HG02870 (cell line): ENCODE measurements around the gene NFATC2.
A peak's percentile ranks its signal among the peaks of the same experiment; 100 is the strongest.
"Not testable (repeated sequence)": the region's sequence is repeated elsewhere in the genome, so short reads cannot be mapped to it uniquely, and the experiment has no call there.

Source experiments
- ATAC-seq: cut with Tn5 transposase; IDR thresholded peaks from one replicate; pipeline ENCODE4 v1.9.1; 2021; ENCODE audit warnings: mild to moderate bottlenecking, moderate library complexity; ENCODE audit not compliant: unreplicated experiment

The NFATC2 gene

DNA sequence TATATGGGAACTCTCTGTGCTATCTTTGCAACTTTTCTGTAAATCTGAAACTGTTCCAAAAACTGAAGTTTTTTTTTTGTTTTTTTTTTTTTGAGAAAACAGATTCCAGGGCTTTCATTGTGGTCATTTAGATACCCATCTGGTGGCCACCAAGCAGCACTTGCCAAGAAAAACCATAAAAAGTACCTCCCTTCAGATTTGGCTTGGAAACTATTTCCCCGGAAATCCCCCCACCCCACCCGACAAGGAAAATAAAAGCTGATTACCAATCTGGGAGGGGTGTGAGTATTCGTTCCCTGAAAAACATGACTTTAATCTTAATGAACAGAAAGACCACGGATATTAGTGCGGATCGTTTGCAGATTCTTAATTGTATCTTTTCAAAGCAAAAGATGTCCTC is 1.9 kb downstream of the NFATC2 start:
- ATAC-seq: no peak

DNA sequence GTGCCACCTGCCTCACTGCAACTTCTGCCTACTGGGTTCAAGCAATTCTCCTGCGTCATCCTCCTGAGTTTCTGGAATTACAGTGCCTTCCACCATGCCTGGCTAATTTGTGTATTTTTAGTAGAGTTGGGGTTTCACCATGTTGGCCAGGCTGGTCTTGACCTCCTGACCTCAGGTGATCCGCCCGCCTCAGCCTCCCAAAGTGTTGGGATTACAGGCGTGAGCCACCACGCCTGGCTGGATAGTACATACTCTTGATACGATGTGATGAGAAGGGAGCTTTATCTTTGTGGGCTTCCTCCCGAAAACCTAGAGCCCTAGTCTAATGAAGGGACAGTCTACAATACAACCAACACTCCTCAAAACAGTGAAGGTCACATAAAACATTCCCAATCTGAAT is 2.4 kb downstream of the NFATC2 start:
- ATAC-seq: not testable (repeated sequence)

DNA sequence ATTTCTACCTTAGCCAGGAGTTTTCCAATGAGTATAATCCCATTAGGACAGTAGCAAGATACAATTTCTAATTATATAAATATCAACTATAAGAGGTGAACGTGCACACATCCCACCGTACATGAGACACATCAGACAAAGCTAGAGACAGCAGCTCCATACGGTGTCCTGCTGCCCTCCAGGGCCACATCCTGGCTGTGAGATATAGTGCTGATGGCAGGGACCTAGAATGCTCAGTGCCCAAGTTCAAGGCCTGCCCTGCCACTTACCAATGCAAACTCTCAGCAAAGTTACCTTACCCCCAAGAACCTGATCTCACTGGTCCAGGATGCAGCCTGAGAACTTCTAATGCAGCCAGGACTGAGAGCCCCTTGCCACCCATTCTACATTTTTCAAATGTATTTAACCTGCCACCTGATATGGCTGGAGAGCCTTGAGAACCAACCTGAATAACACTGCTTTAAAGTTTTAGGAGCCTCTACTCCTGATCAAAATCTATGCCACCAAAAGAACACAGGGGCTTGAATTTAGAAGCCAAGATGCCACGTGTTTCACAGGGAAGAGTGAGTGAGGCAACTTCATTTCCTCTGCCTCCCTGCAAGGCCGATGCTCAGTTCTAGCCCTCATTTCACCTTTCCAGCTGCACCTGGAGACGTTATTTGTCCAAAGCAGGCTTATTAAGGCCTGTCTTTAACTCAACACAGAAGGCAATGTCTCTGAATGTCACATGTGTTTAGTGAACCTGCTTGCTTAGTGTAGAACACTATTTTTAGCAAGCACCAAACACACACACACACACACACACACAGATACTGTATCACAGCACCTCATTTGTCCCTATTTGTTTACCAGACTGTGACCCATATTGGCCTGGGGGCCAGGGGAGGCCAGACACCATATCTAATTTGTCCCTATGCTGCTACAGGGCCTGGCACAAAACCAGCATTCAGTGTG is 6.1 kb downstream of the NFATC2 start:
- ATAC-seq: no peak

DNA sequence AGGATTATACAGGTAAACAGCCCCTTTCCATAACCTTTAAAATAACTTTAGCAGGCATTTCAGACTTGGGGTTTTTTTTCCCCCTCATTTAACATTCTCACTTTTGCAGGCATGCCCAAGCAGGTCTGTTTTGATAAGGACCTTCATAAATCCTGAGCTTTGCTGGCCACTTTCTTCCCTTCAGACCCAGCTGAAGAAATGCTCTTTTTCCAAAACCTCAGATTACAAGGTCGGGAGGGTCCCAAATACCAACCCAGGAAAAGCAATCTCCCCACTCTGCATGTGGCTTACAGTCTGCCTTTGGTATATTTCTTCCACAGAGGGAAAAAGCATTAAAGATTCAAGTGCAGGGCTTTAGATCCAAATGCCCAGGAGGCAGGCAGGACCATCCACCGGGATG is 6.8 kb downstream of the NFATC2 start:
- ATAC-seq: no peak

DNA sequence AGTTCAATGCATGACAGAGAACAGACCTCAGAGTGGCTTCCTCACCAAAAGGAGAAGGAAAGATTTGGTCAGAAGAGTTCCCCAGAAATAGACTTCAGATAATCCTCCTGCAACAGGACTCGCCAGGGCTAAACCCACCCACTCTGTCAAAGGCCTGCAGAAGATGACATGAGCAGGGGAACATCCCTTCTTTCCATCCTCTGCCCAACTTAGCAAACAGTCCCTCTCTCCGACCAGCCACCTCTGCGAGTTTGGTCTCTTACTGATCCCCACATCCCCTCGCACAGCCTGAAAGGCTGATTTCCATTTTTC is 7.5 kb downstream of the NFATC2 start:
- ATAC-seq: no peak

DNA sequence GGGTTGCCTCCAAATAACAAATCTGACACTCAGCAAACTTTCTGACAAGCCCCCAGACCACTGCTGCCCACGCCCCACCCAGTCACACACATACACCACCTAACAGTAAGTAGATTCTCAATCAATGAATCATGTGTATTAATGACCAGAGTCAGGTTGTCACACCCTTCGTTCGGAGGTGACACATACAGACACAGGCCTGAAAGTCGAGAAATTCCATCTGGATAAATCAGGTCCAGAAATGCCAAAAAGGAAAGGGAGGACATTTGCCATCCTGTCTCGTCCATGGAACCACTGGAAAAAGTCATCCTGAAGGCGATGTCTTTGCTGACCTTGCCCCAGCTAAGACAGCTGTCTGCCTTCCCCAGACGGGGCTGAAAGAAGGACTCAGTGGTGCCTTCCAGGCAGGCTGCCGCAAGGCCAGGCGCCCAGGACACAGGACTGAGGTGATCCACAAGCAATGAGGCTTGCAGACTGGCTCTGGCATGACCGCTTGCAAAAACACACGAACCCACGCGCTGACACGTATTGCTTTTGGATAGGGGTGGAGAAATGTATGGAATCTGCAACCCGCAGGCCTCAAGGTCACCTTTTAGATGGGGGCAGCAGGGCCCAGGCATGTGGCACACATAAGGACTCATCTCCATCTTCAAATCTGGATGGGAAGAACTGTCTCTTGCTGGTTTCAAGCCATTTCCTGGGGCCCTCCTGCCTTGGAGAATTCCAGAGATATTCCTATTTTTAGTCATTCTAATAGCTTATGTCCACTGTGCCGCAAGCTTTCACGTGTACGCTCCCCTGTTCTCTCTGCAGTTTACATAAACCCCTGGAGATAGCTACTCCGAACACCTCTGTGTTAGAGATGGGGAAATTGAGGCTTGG is 9.0 kb downstream of the NFATC2 start:
- ATAC-seq: no peak

DNA sequence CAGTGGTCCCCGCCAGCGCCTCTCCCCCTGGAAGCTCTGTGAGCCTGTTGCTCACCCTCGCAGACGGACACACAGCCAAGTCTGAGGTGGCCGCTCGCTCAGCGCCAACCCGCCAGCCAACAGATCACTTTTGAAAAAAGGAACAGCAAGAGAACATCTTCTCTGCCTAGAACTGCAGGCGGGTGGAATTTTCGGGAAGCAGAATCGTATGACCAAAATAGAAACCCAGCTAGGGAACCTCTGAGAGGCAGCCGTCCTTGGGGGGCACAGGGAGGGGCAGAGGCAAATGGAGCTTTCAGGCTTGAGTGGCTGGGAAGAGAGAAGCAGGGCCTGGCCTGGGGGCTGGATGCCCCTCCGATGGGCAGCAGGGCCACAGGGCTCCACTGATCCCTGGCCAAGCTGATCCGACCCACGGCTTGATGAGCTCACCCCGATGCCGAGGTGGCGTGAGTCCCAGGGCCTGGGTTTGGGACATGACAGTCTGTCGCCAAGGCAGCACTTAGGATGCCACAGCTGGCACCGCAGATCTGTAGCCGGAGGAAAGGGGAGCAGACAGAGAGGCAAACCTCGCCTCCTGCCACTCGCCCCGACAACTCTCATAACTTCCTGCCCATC is 9.8 kb downstream of the NFATC2 start:
- ATAC-seq: no peak

DNA sequence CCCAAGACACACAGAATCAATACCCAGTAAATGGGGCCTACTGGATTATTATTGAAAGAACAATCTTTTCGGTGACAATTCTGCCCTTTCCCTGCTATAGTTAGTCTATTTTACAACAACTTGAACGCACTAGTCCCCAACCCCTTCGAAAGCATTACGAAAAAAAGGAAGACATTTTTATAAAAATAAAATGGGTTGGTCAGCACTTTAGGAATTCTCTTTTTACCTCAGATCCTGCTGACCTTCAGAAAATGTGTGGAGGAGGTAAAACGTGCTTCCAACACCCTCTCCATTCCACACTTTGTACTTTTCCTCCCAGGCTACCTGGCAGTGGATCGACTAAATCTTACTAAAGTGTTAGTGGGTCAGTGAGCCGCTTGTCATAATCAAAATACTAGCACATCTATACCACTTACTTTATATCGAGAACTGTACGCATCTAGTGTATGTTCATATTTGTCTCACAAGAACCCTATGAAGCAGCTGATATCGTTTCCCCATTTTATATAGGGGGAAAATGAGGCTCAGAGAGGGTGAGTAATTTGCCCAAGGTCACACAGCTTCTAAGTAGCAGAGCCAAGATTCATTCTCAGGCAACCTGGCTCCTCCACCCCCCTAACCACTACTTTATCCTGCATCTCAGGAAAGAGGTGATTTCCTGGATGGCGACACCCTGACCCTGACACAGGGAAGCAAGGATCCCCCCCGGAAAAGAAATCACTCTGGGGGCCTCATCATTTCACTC is 10.6 kb downstream of the NFATC2 start:
- ATAC-seq: no peak

DNA sequence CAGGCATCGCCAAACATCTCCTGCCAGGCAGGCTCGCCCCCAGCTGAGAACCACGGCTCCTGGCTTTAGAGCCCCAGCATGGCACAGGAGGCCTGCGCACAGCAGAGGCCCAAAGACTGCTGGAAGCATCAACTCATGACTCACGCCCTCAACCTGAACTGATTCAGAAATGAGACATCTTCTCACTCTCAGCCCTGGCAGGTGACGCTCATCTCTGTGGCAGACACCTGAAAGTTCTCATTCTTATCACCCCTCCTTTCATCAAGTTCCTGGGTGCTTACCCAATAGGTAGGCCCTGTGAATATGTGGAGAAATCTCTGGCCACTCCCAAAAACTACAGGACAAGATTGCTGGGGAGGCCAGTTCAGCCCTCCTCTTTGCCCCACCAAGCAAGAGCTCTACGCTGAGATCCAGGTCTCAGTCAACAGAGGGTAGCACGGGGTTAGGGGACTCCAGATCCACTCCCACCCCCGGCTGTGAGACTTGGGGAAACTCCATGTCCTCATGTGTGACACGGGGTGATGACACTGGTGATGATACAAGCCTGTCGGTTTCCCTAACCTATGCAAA is 11.3 kb downstream of the NFATC2 start:
- ATAC-seq: peak; percentile 81

DNA sequence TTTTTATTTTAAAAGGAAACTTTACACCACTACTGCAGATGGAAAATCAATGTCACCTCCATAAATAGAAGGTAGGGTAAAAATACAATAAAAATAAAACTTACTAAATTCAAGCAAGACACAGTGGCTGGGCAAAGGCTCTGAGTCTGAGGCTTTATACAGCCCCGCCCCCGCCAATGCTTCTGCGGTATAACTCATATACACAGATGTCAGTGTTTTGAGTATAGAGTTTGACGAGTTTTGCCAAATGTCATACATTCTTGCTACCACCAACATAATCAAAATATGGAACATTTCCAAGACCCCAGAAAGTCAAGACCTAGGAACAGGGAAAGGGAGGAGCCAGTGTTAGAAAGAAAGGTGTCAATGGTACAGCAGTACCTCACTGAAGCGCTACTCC is 12.8 kb downstream of the NFATC2 start:
- no peak for ATAC-seq

DNA sequence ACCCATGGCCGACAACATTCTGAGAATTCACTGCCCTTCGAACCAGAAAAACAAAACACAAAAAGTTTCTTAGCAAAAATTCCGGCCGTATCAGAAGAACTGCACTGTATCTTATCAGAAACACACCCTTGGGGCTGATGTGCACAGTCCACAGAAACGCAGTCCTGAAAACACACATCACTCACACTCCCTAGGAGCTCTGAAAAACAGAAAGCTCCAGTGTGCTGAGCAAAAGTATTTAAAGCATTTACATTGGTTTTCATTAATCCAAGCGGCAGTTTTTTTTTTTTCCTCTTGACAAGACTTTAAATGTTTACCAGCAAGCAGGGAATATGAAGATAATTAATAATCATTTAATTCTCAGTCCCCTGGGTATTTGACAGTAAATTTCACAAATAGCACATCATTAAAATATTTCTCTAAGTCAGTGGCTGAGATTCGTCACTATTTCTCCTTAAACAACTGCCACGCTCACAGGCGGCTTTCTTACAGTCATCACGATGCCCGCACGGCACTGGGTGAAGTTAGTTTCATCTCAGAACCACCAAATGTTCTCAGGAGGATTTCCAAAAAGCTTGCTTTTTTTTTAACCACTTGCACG is 13.3 kb downstream of the NFATC2 start:
- ATAC-seq: no peak

DNA sequence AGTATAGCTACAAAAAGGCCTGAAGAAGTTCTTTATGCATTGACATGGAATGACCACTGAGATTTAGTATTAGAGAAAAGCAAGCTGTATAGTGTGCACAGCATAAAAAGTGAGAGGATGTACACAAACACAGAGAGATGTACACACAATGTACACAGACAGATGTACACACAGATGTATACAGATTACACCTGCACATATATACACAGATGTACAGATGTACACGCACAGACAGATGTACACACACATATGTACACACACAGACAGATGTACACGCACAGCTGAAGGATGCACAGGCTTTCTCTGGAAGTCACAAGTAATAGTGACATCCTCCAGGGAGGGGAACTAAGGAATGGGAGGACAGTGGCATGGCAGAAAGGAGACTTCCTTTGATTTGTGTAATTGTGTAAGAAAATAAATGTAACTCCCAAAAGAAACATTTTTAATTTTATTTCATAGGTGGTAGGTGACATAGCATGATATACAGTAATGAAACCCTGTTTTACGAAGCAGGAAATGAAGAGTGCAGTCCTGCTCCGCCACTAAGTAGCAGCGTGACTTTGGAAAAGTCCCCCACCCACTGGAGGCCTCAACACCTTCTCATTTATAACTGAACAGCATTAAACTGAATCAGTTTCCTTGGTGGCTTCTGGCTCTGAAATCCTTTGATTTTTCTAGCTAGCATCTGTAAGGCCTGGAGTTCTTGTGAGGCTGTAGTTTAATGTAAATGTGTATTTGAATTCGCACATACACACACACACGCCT is 14.1 kb downstream of the NFATC2 start:
- no peak for ATAC-seq

DNA sequence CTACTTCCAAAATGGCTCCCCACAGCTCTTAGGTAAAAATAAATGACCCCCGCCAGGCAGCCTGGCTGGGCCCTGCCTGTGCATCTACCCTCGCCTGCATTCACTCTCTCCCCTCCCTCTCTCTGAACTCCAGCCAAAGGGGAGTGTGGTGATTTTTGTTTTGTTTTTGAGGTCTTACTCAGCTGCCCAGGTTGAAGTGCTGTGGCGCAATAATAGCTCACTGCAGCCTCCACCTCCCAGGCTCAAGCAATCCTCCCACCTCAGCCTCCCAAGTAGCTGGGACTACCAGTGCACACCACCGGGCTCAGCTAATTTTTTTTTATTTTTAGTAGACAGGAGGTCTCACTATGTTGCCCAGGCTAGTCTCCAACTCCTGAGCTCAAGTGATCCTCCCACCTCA is 15.8 kb downstream of the NFATC2 start:
- no peak for ATAC-seq

DNA sequence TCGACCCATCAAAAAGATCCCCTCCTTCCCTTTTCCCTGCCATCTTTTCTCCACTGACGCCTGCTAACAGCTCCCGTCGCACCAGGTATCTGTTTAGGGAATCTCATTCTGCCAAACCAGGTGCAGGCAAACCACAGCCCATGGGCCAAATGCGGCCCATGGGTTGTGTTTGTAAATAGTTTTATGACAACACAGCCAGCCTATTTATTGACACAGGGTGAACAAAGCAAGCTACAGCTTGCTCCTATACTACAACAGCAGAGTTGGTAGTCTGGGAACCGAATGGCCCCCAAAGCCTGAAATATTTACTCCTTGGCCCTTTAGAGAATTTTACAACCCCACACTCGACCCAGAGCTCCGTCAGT is 16.4 kb downstream of the NFATC2 start:
- ATAC-seq: no peak

DNA sequence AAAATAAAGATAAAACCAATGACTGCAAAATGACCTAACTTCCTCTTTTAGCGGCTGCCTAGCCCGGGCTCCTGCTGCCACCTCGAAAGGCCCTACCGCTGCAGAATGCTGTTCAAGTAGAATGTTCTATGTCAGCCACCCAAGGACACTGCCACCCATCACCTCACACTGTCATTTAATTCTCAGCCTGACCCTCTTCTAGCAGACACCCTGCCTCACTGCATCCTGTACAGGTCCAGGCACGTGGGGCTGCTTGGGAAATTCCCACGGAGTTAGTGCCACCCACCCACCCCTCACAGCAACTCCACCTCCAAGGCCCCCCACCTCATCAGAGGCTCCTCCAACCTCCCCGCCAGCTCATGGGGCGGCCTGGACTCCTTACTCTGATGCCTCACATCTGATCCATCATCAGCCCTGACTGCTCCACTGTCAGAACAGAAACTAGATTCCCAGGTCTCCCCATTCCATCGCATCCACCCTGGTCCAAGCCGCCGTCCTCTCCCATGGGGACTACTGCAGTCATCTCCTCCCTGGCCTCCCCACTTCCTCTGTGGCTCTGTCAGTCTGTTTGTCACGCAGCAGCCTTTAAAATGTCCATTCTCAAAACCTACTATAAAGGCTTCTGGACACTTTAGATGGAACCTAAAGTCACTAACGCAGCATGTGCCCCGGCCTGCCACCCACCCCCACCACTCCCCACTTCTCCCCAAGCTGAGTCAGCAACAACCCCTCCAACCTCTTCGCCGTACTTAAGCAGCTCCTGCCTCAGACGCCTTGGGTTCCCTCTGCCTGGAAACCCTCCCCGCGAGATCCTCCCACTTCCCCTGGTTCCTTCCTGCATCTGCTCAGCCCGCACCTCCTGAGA is 17.0 kb downstream of the NFATC2 start:
- no peak for ATAC-seq

DNA sequence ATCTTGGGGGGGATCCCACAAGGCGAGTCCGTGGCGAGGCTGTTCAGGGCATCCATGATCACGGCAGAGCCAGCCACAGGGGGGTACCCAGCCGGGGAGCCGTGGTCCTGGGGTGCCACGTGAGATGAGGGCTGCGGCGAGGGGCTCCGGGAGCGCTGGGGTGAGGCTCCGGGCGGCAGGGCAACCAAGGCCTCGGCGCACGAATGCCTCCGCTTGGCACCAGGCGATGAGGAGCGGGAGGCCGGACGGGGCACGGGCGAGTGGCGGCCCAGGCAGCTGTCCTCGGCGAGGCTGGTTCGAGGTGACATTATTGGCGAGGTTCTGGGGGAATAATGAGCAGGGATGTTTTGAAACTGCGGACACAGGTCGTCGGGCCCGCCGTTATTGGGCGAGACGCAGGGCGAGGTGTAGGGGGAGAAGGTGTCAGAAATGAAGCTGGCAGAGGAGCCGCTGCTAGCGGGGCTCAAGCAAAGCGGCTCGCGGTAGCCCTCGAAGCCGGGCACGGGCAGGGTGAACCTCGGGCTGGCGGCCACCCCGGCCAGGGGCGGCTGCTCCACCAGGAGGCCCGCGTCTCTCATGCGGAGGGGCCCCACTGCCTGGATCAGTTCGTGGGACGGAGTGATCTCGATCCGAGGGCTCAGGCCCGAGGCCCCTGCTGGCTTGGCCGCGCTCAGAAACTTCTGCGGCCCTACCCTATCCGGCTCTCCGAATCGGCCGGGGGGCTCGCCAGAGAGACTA is 19.1 kb downstream of the NFATC2 start:
- no peak for ATAC-seq

DNA sequence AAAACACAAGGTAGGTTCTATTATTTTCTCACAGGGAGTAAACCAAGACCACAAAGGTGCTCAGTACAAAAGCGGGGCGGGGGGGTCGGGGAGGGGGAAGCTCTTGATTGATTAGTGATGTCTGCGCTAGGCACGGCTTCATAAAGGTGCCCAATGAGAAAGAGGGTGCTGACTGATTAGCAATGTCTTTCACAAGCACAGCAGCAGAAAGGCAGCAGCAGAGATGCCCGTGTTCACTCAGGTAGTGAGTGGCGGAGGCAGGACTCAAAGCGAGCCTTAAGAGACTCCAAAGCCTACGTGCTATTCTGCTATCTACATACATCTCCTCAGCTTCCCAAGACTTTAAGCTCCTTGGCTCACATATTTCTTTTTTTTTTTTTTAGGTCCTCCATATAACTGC is 20.3 kb downstream of the NFATC2 start:
- ATAC-seq: no peak

DNA sequence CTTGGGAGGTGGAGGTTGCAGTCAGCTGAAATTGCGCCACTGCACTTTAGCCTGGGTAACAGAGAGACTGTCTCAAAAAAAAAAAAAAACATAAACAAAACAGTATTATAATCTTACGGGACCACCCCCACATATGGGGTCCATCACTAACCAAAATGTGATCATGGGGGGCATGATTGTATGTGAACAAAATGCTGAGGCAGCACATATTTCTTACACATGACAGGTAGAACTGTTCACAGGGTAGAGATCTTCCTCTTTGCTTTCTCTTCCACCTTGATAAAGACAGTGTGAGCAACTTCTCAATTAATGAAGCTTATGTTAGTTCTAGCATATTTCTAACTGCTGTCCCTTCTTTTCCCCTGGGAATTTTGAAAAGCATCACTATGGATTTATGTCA is 24.7 kb downstream of the NFATC2 start:
- ATAC-seq: no peak
